ENCODE data around the gene C1orf50. TPM values are rescaled to one million over a fixed set of nuclear protein-coding genes. Genes with fewer than 3 reads are reported as not detected.
A peak's percentile ranks its signal among the peaks of the same experiment; 100 is the strongest.

C1orf50 gene
- total and polyA plus RNA-seq, 2 donors (not counting 1 experiment from before 2014, with no cell fraction given) = 2.7 to 17.1 TPM

DNA sequence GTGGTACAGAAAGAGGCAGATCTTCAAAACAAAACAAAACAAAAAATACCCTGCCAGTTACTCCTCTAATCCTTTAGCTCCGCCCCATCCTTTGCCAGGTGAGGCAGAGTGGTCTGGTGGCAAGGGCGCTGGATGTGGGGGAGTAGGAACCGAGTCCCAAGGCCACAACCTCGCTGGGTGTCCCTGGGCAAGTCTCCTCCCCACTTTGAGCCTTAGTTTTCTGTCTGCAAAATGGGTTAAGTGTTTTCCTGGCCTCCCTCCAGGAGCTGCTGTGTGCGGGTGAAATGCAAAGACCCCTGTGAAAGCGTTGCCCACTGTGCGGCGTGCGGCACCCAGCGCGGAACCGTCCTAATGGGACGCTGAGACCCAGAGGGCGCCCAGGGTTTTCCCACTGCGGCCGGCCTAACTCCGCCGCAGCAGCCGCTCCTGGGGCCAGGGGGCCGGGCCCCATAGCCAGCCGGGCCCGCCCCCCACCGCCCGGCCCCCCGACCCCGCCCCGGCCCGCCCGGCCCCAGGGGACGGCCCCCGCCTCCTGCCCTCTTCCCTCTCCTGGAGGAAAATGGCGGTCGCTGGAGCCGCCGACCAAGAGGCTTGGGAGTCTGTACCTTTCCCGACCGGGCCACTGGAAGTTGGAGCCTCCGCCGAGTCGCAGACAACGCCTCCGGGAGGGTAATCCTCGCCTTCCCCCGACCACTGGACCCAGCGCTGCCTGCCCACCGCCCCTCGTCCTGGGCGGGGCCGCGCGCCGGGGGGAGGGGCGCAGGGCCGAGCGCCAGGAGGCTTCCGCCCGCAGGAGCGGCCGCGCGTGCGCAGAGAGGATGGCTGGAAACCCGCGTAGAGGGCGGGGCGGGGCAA, 49.8 kb downstream of the C1orf50 start, which contains the start of the genes ERMAP and SVBP:
Gene ERMAP, plus strand, starts transcription at position 538 of the 855 bp plus-strand sequence. CDS start 13,327 bp downstream, outside the sequence.
Gene SVBP, minus strand, starts transcription at position 813 of the 855 bp plus-strand sequence. CDS start 853 bp downstream, outside the sequence.
- ATAC-seq (ENCODE audit: low read depth) (peak; percentile 86), DNase-seq (peak; percentile 97)
- Histone ChIP-seq H3K4me1 (ENCODE audit: control insufficient read depth in 2 of 2, insufficient read depth in 2 of 2, low read length in 2 of 2) (peaks cover 13% of the 10 kb centered on the region in 2 donors), H3K27me3 (replicated peaks in 1 of 4; ENCODE audit: control extremely low read depth in 1 of 4, control insufficient read depth in 3 of 4, insufficient read depth in 4 of 4, low read length in 3 of 4) (no peaks in the 10 kb centered on the region), H3K4me2 (replicated peaks; ENCODE audit: low read depth, low read length, poor library complexity, severe bottlenecking) (peak within 1 kb of the TSS; percentile 89), H2AFZ (ENCODE audit: insufficient read depth, low read depth, low read length, poor library complexity, severe bottlenecking) (peak within 1 kb of the TSS; percentile 92), H4K20me1 (ENCODE audit: control insufficient read depth, insufficient read depth, low read length, poor library complexity, severe bottlenecking) (no peaks in the 10 kb centered on the region), H3K9me3 (ENCODE audit: control extremely low read depth in 1 of 3, control insufficient read depth in 2 of 3, insufficient read depth in 1 of 3, low read length in 2 of 3) (no peaks in the 10 kb centered on the region), H3K27ac (ENCODE audit: low read length in 2 of 2) (peak within 1 kb of the TSS; percentile 75 to 82), H3K9ac (ENCODE audit: low read length) (peak within 1 kb of the TSS; percentile 81), H3K79me2 (ENCODE audit: control insufficient read depth, insufficient read depth, low read length) (peaks cover 19% of the 10 kb centered on the region), H3K36me3 (replicated peaks in 1 of 2; ENCODE audit: control extremely low read depth in 1 of 2, control insufficient read depth in 1 of 2, extremely low read depth in 1 of 2, insufficient read depth in 2 of 2, low read length in 1 of 2) (peaks cover 0 to 3% of the 10 kb centered on the region in 2 experiments), H3K4me3 (ENCODE audit: control extremely low read depth in 1 of 5, extremely low read depth in 1 of 5, insufficient read depth in 1 of 5, low read depth in 2 of 5, low read length in 4 of 5) (peak within 1 kb of the TSS; percentile 57 to 82 (median 77))
- intact Hi-C loops (cut with micrococcal nuclease) = loop anchor here (1.0 to 2.0 kb wide), 8 partner anchors 29 to 361 kb away; partner anchors contain the start of genes C1orf50, CFAP57, EBNA1BP2 and P3H1
- under 1% methylated on average over 52 of the region's 66 CpGs for WGBS (ENCODE audit: insufficient coverage)
- ChIA-PET CTCF (interaction anchor here (0.6 to 1.7 kb wide), 6 partner anchors 10 to 257 kb away, joined by 3 to 8 read pairs (median 4); partner anchors contain the start of gene ZNF691), POLR2A (interaction anchor here (0.6 to 2.4 kb wide), 6 partner anchors 9 to 404 kb away, joined by 3 to 16 read pairs (median 4); partner anchors contain the start of genes YBX1 and ZNF691)
- Mint-ChIP-seq H3K4me1 (peaks cover 20% of the 10 kb centered on the region), H3K9me3 (ENCODE audit: insufficient read depth) (no peaks in the 10 kb centered on the region), H3K4me3 (peak within 1 kb of the TSS; percentile 89), H3K27me3 (no peaks in the 10 kb centered on the region), H3K27ac (peak within 1 kb of the TSS; percentile 92)
- no peak for TF ChIP-seq EZH2 (IDR thresholded peaks at IDR 0.05; ENCODE audit: borderline replicate concordance, insufficient read depth, low read depth, low read length, poor library complexity, severe bottlenecking)
- TF ChIP-seq, protein P1, sequence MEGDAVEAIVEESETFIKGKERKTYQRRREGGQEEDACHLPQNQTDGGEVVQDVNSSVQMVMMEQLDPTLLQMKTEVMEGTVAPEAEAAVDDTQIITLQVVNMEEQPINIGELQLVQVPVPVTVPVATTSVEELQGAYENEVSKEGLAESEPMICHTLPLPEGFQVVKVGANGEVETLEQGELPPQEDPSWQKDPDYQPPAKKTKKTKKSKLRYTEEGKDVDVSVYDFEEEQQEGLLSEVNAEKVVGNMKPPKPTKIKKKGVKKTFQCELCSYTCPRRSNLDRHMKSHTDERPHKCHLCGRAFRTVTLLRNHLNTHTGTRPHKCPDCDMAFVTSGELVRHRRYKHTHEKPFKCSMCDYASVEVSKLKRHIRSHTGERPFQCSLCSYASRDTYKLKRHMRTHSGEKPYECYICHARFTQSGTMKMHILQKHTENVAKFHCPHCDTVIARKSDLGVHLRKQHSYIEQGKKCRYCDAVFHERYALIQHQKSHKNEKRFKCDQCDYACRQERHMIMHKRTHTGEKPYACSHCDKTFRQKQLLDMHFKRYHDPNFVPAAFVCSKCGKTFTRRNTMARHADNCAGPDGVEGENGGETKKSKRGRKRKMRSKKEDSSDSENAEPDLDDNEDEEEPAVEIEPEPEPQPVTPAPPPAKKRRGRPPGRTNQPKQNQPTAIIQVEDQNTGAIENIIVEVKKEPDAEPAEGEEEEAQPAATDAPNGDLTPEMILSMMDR (IDR thresholded peaks at IDR 0.05) = no peak

Data from B cell (primary cell).